HG03060 (cell line): ENCODE data around the gene RGL1.

ENCODE experiments used
- ATAC-seq: cut with Tn5 transposase; IDR thresholded peaks from one replicate; pipeline ENCODE4 v1.9.1; 2021; ENCODE audit warnings: low read depth, moderate number of reproducible peaks; ENCODE audit not compliant: unreplicated experiment

RGL1 gene

DNA sequence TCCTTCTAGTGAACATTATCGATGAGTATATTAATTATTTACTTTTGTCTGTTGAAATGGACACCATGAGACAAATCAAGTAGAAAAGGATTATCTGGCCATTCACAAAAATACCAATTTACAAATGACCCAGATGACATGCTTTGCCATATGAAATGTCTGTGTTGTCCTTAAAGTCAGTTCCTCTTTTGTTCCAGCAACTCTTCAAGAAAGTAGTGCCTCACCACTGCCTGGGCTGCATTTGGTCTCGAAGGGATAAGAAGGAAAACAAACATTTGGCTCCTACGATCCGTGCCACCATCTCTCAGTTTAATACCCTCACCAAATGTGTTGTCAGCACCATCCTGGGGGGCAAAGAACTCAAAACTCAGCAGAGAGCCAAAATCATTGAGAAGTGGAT is 79.6 kb downstream of the RGL1 start:
- ATAC-seq, result no peak

DNA sequence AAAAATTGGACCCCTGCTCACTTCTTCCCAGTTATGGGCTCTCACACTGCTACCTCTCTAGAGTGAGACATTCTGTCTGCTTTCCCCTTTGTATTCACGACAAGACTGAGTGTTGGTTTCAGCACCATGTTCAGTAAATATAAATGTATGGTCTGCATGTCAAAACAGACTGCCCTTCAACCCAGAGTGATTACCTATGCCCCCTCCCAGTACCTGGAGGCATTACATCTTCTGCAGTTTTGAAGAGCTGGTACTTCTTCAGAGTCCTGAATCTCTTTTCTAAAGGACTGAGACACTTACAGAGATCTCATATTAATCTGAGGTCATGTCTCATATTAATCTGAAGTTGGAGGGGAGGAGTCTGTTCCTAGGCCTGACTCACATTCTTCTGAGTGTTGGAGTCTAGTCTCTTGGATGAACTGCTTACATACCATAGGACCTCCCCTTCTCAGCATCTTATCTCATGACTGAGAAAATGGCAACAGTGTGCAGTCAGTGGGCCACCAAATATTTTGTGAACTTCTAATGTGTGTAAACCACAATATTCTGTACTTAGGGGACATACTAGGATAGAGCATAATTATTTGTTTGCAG is 80.3 kb downstream of the RGL1 start:
- ATAC-seq, result no peak

DNA sequence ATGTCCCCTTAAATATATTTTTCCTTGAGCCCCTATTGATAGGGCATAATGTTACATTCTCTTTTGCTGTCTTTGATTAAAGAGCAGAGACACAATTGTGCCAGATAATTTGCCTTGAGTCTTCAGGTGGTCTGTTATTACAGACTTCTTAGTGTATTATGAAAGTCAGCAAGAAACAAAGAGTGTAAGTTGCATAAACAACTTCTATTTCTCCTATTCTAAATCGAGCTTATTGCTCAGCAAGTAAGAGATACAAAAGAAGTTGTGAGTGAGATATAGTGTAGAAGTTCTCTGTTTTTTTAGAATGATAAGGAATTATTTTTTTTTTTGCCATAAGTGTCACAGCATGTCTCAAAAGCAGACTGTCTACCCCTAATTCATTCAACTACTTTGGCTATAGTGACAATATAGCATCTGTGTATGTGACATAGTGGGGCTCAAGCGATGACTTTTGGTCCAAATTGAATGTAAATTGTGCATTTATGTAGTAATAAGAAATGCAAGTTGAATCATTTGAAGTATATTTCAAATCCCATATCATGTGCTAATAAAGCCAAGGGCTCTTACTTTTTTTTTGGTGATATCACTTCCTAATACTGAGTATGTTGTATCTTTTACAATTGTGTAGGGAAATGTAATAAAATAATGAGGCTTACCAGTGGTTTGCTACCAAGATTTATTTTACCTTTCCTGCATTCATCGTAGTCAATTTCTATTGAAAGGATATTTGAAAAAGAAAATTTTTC is 81.3 kb downstream of the RGL1 start:
- no peak for ATAC-seq

DNA sequence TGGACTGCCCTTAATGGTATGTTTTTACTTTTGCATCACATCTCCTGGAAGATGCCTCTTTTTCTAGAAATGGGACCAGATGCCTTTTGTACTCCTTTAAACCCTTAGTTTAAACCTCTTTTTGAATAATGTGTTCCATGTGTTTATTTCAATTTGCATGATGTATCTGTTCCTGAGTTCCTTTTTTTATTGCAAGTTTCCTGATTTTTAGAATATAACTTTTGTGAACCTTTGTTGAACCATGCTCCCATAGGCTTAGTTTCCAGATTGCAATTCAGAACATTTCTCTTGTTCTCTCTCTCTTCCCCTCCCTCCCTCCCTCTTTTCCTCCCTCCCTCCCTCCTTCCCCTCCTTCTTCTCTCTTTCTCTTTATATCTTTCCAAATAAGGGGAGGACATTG is 81.9 kb downstream of the RGL1 start:
- ATAC-seq, result no peak

DNA sequence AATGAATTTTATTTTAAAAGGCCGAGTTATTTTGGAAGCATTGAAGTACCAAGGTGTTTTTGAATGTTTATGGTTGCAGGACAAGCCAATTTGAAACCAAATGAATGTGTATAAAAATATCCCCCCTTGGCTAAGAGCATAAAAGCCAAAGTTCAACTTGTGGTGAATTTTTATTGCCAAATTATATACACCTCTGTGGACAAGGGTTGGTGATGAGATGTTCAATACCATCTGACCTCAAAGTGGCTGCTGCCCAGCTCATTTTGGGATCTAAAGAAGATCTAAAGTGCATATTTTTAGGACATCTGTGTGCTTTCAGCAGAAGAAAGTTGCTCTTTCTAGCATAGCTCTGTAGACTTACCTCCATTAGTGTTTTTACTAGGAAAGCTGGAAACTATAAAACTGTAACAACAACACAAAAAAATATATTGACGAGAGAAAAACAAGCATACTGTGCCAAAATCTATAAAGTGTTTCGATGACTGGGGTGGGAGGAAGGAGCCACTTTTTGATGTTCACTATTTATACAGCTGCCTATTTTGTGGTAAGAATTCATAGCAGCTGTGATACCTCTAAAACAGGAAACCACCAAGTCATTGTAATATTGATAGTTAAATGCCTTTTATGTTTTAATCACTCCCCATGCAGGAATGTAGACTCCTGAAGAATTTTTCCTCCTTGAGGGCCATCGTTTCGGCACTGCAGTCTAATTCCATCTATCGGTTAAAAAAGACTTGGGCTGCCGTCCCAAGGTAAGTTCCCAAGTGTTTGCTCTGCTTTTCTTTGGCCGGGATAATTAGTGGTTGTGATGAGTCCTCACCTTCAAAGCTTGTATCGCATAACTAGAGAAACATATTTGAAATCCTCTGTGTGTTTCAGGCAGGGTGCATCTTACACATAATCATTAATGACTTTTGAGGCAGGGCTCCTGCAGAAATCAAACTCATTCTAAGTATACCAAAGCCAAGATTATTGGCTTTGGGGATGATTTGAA is 83.2 kb downstream of the RGL1 start:
- ATAC-seq, result no peak

DNA sequence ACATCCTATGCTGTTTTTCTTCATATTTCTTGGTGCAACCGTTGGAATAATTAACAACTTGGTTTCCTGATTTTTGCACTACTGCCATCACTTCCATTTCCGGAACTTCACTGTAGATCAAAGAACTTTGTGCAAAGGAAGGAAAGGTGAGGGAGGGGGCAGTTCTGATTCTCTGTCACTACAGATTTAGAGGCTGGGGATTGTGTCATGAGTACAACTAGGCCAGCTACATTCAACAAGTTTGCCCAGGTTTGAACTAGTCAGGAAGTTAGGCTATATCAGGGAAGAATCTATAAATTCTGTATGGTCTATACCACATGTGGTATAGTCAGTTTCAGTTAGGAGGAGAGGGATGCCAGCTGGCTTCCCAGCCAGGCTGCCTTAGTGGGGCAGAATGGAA is 84.2 kb downstream of the RGL1 start:
- ATAC-seq, result no peak

DNA sequence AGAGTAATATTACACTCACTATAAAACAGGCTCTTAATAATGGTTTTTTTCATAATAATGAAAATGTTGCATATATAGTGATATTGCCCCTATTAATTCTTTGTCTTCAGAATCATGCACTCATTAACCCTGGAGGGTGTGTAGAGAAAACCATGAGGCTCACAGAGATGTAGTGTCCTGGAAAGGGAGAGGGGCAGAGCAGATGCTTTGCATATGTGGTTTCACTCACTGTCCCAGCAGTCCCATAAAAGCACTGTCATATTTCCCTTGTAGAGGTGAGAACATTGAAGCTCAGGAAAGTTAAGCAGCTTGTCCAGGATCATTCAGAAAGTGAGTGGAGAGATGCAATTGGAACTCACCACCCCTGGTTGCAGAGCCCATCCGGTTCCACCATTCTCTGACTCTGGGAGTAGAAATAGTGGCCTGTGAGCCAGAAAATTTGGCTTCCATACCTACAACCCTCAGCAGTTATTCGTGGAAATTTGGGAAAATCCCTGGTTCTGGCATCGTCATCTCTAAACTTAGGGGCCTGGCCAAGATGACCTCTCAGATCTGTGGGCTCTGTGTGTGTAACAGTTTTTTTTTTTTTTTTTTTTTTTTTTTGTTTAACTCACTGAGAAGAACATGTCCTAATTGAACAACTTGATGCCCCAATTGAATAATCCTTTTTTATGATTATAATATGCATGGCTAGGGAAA is 86.4 kb downstream of the RGL1 start:
- peak; percentile 48 for ATAC-seq

DNA sequence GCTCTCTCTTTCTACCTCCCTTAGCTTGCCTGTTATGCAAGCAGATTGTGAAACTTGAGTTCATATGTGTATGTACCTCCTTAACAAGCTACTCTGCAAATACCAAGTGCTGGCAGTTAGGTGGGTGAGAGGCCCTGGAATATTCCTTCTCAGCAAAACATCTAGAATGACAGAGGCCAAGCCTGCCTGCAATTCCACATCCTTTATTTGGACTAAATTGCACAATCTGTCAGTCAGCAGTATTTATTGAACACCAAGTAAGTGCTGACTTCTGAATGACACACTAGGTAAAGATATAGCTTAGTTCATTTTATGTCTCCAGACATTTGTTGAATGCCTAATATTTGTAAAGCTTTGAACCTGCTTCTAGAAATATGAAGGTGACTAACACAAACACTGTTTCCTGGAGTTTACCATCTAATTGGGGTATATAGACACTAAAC is 87.5 kb downstream of the RGL1 start:
- no peak for ATAC-seq

DNA sequence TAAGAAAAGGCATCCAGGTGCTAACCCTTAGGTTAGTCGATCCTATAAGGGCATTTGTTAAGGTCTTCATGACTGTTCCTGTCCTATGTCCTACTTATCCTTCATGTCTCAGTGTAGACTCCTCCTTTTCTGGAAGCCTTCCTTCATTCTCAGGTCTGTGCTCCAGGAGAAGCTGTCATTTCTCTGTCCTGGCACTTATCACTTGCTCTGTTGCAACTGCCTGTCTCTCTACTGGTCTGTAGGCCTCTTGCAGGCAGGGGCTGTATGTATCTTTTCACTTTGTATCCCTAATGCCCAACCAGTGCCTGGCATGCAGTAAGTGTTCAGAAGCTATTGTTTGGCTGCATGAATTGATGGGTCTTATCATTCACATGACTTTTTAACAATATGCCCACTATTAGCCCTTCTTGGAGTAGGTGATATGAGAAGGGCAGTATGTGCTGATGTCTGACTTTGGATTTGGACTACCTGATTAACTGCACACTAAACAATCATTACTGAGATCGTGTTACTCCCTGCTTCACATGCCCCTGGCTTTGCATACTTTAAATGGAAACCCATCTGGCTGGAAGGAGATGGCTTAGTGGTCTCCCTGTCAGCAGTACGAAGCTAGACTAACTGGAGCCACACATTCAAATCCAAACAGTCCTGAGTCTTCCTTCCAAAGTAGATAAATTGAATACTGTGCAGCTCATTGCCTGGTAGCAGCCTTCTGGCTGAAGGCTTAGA is 88.8 kb downstream of the RGL1 start:
- no peak for ATAC-seq

DNA sequence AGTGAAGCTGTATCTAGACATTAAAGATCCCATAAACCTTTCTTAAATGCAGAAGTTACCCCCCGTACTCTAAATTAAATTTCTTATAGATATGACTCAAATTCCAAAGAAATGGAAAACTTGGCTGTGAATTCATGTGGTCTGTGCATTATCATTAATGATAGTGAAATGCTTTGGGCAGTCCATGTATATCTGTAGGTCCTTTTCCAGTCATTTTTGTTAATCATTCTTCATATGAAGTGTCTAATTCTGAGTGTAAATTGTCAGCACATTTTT is 89.3 kb downstream of the RGL1 start:
- no peak for ATAC-seq

DNA sequence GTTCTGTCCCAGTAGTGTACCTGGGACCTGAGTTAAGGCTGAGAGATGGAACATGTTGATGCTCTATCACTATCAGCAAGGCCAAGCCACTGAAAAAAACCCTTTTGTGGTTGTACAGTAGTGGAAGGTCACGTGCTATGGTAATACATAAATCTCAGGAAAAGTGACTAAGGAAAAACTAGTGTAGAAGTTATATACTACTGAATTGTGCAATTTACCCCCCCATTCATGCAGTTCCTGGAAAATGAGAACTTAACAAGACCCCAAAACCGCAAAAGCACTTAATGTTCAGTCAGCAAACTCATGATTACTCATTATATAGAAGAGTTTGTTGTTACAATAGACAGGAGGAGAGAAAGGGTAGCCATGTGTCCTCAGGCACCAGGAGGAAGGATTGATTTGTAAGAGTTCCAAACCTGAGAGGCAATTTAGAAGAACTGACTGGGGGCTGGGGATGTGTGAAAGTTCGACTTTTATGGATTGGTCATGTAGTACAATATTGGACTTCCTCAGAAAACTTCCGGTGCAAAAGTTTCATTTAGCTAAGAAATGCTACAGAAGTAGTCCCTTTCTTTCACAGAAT is 91.6 kb downstream of the RGL1 start:
- ATAC-seq, result no peak

DNA sequence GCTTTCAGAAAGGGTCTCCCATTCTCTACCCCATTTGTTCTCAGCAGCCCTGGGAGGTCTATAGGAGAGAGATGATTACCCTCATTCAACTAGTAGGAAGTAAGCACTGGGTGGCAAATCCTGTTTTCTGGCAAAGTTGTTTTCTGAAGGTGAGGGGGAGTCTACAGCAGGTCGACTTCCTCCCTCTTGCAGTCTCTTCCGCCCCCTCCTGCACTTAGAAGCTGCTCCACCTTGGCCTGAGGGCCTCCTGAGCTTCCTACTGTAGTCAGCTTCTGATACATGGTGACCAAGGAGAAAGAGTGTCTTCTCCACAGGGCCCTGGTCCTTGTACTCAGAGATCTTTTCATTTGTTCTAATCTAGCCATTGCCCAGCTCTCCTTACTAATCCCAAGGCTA is 93.1 kb downstream of the RGL1 start:
- no peak for ATAC-seq

DNA sequence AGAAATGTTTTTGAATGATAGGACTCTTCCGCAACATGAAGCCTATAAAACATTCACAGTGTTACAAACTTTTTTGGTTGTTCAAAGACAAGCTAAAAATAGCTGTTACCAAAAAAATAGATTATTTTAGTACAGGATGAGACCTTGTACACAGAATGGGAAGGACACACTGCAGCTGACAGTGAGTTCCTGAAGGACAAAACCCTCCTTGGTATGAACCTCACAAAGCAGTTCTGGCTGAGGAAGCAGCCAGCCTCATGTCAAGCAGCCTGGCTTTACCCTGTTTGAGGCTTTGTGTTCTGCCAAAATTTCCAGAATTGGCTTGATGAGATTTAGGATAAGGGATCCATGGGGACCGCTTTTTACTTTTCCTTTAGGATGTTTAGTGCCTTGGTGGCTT is 93.7 kb downstream of the RGL1 start:
- ATAC-seq, result no peak

DNA sequence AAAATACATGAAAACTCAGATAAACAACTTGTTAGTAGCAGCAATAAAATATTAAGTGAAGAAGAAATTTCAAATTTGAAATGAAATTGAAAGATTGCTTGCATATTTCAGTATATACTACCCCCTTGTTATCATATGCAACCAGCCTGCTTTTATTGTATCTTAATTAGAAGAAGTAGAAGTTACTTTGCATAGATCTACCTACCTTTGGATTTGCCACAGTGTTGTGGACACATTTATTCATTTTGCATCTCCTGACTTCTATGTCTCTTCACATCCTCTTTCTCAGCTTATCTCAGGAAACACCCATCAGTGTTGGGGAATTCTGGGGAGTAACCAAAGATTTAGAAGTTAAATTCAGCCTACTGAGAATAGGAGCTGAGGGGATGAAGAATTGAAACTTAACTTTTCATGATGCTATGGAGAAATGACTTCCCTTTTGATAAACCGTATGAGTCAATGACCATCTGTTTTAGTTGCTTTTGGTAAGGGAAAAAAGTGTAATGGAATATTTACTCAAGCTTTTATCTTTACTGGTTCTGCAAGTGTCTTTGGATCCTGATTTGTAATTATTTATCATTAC is 96.9 kb downstream of the RGL1 start:
- ATAC-seq, result no peak

DNA sequence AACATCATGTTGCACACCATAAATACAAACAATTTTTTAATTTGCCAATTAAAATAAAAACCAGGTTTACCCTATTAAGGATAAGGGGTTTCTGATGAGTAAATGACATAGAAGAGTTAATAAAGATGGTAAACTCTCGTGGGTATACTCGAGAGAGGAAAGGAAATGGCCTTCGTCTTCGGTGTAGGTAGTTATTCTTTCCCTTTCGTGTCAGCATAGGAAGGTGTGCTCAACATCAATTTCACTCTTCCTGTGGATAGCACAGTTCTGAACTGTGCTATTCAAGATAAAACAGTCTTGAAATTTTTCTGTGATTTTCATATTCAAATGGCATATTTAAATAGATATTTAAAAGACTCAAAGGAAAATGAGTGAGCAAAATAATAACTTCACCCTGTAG is 98.2 kb downstream of the RGL1 start:
- no peak for ATAC-seq

DNA sequence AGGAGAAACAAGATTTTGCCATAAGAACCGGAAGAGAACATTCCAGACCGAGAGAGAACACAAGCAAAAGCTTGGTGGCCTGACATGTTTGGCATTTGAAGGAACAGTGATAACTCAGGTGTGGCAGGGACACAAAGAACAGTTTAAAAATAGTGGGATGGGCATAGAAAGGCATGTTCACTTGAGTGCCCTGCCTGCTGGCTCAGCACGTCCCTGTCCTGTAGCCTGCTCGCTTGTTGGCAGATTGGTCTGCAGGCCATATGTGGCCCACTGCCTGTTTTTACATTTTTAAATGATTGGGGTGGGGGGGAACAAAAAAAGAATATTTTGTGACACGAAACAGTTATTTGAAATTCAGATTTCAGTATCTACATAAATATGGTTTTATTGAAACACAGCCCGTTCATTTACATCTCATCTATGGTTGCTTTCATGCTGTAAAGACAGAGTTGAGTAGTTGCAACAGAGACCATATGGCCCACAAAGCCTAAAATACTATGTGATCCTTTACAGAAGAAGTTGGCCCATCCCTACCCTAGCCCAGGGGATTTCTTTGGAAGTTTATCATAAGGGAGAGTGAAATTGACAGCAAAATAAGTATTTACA is 100.7 kb downstream of the RGL1 start:
- ATAC-seq, result no peak

DNA sequence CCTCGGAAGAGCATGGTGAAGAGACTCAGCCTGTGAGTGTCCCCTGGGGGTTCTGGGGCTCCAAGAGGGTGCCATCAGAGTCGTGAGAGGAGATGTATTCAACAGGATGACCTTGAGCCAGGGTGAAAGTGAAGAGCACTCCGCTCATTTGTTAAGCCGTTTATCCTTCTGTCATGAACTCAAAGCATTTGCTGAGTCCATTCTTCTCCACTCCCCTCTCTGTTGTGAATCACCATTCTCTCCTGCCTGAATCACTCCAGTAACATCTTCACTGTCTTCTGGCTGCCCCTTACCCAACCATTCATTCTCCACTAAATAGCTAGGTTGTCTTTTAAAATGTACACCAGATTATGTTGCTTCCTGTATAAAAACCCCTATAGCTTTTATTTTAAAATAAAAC is 102.2 kb downstream of the RGL1 start:
- ATAC-seq, result no peak

DNA sequence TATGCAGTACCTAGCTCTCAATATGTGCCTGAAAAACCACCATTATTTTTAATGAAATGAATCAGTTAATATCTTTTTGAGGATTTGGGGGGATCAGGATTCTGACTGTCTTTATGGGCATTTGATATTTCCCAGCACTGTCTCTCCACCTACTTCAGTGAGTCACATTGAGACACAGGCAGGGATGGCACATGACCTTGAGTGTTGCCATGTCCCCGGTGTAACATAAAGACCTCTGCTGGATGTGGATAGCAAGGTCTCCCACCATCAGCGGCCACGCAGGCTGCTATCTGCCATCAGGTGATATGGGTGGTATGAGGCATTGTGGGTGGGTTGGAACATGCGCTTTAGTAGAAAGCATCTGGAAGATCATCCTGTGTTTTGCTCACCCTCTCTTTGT is 103.2 kb downstream of the RGL1 start:
- ATAC-seq, result no peak

DNA sequence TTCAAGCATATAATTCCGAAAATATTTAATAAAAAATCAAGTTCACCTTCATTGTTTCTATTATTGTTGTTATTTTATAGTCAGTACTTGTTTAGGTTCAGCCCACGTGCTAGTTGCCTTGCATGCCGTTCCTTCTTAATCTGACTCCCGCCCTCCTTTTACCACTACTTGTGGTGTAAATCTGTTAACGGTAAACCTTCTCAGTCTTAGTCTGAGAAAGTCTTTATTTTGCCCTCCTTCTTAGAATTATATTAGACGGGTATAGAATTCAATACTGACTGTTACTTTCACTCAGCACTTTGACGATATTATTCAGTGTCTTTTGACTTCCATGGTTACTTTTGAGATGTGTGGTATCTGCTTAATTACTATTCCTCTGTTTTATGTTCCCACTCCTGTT is 104.8 kb downstream of the RGL1 start:
- no peak for ATAC-seq
